Panc1 (cell line): ENCODE results near the gene CDKAL1.

Experiments used
- CTCF ChIP-seq: fragments of 450-650 bp; IDR thresholded peaks from 2 replicates; pipeline ENCODE4 v1.5.1; 2017; ENCODE audit warnings: mild to moderate bottlenecking
- POLR2AphosphoS5 ChIP-seq: IDR thresholded peaks from 2 replicates; pipeline ENCODE4 v1.6.1; 2012; ENCODE audit warnings: mild to moderate bottlenecking, low read depth, low read length, moderate library complexity
- REST ChIP-seq, 2 experiments: IDR thresholded peaks; 2 replicates each; pipeline ENCODE4 v1.6.1; 2011 to 2012; ENCODE audit warnings: low read depth in 2 of 2, control low read depth in 1 of 2, low read length in 1 of 2, mild to moderate bottlenecking in 1 of 2, moderate library complexity in 1 of 2; ENCODE audit not compliant: insufficient read depth in 1 of 2
- SIN3A ChIP-seq: IDR thresholded peaks from 2 replicates; pipeline ENCODE4 v1.6.1; 2012; ENCODE audit warnings: low read depth, mild to moderate bottlenecking, low read length, moderate library complexity, borderline replicate concordance; ENCODE audit not compliant: insufficient read depth
- TCF7L2 ChIP-seq: IDR thresholded peaks from 2 replicates; pipeline ENCODE4 v1.6.1; 2011; ENCODE audit warnings: mild to moderate bottlenecking, low read depth, low read length, inconsistent platforms

GRCh38 chr6:21222656-21223055 is 688.4 kb downstream of the CDKAL1 start:
- TF ChIP-seq REST (IDR thresholded peaks at IDR 0.05; ENCODE audit: insufficient read depth in 1 of 2, low read depth in 2 of 2, low read length in 1 of 2), result no peak
- no peak for TF ChIP-seq CTCF
- no peak for TF ChIP-seq TCF7L2
- no peak for TF ChIP-seq SIN3A
- no peak for TF ChIP-seq POLR2AphosphoS5
